HepG2 (cell line): ENCODE results near the gene PIK3CB. TPM values are rescaled to one million over a fixed set of nuclear protein-coding genes. Genes with fewer than 3 reads are reported as not detected.

Experiments
- AHDC1 ChIP-seq: sonication (generic); formaldehyde crosslinking; IDR thresholded peaks from 2 replicates; pipeline ENCODE4 v1.5.1; 2020; ENCODE audit warnings: mild to moderate bottlenecking, missing genetic modification reagents, borderline replicate concordance
- CEBPB ChIP-seq: IDR thresholded peaks from 2 replicates; pipeline ENCODE4 v1.6.1; 2011; ENCODE audit warnings: low read depth, low read length, improper control_type of control experiment, borderline replicate concordance
- HNRNPK ChIP-seq: fragments of 200-400 bp; formaldehyde crosslinking; IDR thresholded peaks from 2 replicates; pipeline ENCODE4 v1.6.1; 2018; ENCODE audit warnings: low read length, low read depth, moderate library complexity, mild to moderate bottlenecking; ENCODE audit not compliant: poor library complexity, severe bottlenecking
- JUNB ChIP-seq: sonication (generic); formaldehyde crosslinking; IDR thresholded peaks from 2 replicates; pipeline ENCODE4 v1.8.0; 2022; ENCODE audit warnings: missing genetic modification reagents, mild to moderate bottlenecking, borderline replicate concordance
- MXD4 ChIP-seq: IDR thresholded peaks from 2 replicates; pipeline ENCODE4 v1.6.1; 2016; ENCODE audit warnings: mild to moderate bottlenecking, missing biosample characterization, missing genetic modification reagents
- SMAD1 ChIP-seq: sonication (generic); formaldehyde crosslinking; IDR thresholded peaks from 2 replicates; pipeline ENCODE4 v1.4.0; 2020; ENCODE audit warnings: missing genetic modification reagents, low read depth, mild to moderate bottlenecking, borderline replicate concordance
- ZBTB40 ChIP-seq, 2 experiments: fragments of 450-650 bp in 1 of 2; sonication (generic) in 1 of 2; formaldehyde crosslinking in 1 of 2; IDR thresholded peaks; 2 replicates each; pipeline versions ENCODE4 v1.6.1 to v1.8.0; 2016 to 2022; ENCODE audit warnings: antibody characterized with exemption in 1 of 2, mild to moderate bottlenecking in 1 of 2, missing genetic modification reagents in 1 of 2
- ZNF431 ChIP-seq: sonication (generic); formaldehyde crosslinking; IDR thresholded peaks from 2 replicates; pipeline ENCODE4 v1.9.0; 2022; ENCODE audit warnings: missing genetic modification reagents, low read depth, mild to moderate bottlenecking, borderline replicate concordance
- ZNF562 ChIP-seq: sonication (generic); formaldehyde crosslinking; IDR thresholded peaks from 2 replicates; pipeline ENCODE4 v1.8.0; 2022; ENCODE audit warnings: missing genetic modification reagents, borderline replicate concordance
- ZNF816 ChIP-seq: sonication (generic); formaldehyde crosslinking; IDR thresholded peaks from 2 replicates; pipeline ENCODE4 v1.8.0; 2022; ENCODE audit warnings: missing genetic modification reagents, mild to moderate bottlenecking, borderline replicate concordance
- polyA plus RNA-seq, 8 experiments: library from polyadenylated mRNA; depleted of rRNA in 3 of 8; stranded (reverse) in 7 of 8; unstranded in 1 of 8; fragments of >200 nt; fragmentation: Illumina TruSeq in 4 of 8; extraction: Trizol in 4 of 8; gene quantifications; 2 replicates each; pipeline versions ENCODE4 v1.2.1 to v1.2.3, GENCODE V29; 2011 to 2016; ENCODE audit warnings: low read depth in 4 of 8, missing spikeins in 1 of 8, mixed read lengths in 1 of 8; ENCODE audit not compliant: insufficient read depth in 1 of 8
- total RNA-seq, 5 experiments: library from RNA; depleted of rRNA; stranded (reverse); fragments of >200 nt; fragmentation: Illumina TruSeq; extraction: Trizol; gene quantifications; 2 replicates each; pipeline ENCODE4 v1.2.3, GENCODE V29; 2016; ENCODE audit warnings: low read depth in 1 of 5

PIK3CB gene
- total and polyA plus RNA-seq, 2 of the 13 experiments (the other 11 are each of a cell fraction or from before 2014, with no cell fraction given), result 6.6 to 18.7 TPM

GRCh38 chr3:138849222-138849940 is 14.7 kb upstream of the PIK3CB start (continued):
- TF ChIP-seq AHDC1 (CRISPR knock-in tag) (peak; percentile 41; the same call in 1 of the 2 replicates), ZNF562 (CRISPR knock-in tag) (no peak), CEBPB (peak; percentile 91), MXD4 (no peak), ZNF816 (CRISPR knock-in tag) (no peak), JUNB (no peak), SMAD1 (CRISPR knock-in tag) (no peak), ZBTB40 (IDR thresholded peaks at IDR 0.05) (no peak), ZBTB40 (CRISPR knock-in tag; IDR thresholded peaks at IDR 0.05) (no peak), HNRNPK (no peak), ZNF431 (CRISPR knock-in tag) (no peak)
